HEK293T (cell line): ENCODE measurements around the gene IFI27L1.

Source experiments
- BHLHE40 ChIP-seq: fragments of 450-650 bp; IDR thresholded peaks from 2 replicates; pipeline ENCODE4 v1.6.1; 2016; ENCODE audit warnings: mild to moderate bottlenecking, moderate library complexity, borderline replicate concordance
- FOXA1 ChIP-seq: fragments of 450-650 bp; IDR thresholded peaks from 2 replicates; pipeline ENCODE4 v1.6.1; 2016; ENCODE audit warnings: mild to moderate bottlenecking
- FOXK2 ChIP-seq: fragments of 450-650 bp; IDR thresholded peaks from 2 replicates; pipeline ENCODE4 v1.6.1; 2016; ENCODE audit warnings: mild to moderate bottlenecking
- FOXM1 ChIP-seq: fragments of 450-650 bp; IDR thresholded peaks from 2 replicates; pipeline ENCODE4 v1.6.1; 2017; ENCODE audit warnings: mild to moderate bottlenecking, borderline replicate concordance
- SP1 ChIP-seq: fragments of 450-650 bp; IDR thresholded peaks from 2 replicates; pipeline ENCODE4 v1.6.1; 2017
- SUZ12 ChIP-seq: fragments of 450-650 bp; IDR thresholded peaks from 2 replicates; pipeline ENCODE4 v1.6.1; 2016; ENCODE audit warnings: mild to moderate bottlenecking
- ZNF384 ChIP-seq: fragments of 450-650 bp; IDR thresholded peaks from 2 replicates; pipeline ENCODE4 v1.6.1; 2016

- TF ChIP-seq ZNF384 (no peak), SP1 (no peak), BHLHE40 (no peak), SUZ12 (no peak), FOXK2 (no peak), FOXM1 (no peak), FOXA1 (no peak)
These were observed 37.2 kb upstream of the IFI27L1 start for GRCh38 chr14:94043756-94044475.
